SKM-1 (cell line): Measurements from ENCODE around the gene ITPK1.
"Not testable (repeated sequence)": the region's sequence is repeated elsewhere in the genome, so short reads cannot be mapped to it uniquely, and the experiment has no call there.

Experiments used
- DNase-seq: peaks from one replicate; lab custom pipeline; 2025; ENCODE audit not compliant: unreplicated experiment; lab: John Stamatoyannopoulos, UW

ITPK1 gene

DNA sequence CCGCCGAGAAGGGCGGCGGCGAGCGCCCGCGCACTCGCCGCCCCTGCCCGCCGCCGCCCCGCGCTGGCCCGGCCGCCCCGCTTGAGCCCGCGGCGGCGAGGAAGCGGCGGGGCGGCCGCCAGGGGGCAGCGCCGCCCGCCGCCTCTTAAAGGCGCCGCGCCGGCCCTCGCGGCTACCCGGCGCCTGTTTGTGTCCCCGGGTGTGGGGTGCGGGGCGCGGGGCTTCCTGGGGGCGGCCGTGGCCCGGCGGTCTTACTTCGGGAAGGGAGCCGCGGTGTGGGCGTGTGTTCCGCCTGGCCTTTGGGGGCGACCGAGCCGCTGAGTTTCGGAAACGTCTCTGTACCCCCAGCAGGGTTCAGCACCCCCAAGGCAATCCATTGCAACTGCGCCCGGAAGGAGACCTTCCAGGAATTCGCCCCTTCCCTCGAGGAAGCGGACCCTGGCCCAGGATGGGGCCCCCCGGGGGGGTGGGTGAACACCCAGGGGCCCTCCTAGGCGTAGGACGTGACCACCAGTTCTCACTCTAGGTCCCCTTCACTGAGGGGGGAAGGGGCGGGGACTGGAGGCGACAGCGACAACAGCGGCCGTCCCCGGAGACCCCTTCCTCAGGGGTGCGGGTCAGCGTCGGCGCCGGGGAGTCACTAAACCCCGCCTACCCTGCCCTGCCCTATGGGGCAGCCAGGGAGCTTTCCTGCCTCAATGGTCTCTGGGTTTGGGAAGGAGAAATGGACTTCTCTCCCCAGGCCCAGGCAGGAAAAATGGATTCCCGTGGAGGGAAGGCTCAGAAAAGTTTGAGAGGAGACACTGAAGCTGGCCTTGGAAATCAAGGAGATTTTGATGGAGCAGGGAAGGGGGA lies at the start of gene ITPK1:
Gene ITPK1 (minus strand): TSS at position 105 of the 855 bp plus-strand sequence. CDS start 762 bp downstream, outside the sequence.
- DNase-seq, result no peak

DNA sequence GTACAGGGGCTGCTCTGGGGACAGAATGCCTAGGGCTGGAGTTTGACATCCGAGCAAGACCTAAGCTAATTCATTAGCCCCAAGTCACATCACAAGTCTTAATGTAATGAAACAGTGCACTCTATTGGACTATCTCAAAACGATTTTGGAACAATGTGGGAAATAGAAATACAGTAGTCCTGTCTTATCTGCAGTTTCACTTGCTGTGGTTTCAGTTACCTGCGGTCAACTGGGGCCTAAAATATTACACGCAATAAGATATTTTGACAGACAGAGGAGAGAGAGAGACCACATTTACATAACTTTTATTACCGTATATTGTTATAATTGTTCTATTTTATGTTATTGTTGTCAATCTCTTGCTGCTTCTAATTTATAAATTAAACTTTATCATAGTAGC lies 47.8 kb upstream of the ITPK1 start:
- DNase-seq, result no peak

DNA sequence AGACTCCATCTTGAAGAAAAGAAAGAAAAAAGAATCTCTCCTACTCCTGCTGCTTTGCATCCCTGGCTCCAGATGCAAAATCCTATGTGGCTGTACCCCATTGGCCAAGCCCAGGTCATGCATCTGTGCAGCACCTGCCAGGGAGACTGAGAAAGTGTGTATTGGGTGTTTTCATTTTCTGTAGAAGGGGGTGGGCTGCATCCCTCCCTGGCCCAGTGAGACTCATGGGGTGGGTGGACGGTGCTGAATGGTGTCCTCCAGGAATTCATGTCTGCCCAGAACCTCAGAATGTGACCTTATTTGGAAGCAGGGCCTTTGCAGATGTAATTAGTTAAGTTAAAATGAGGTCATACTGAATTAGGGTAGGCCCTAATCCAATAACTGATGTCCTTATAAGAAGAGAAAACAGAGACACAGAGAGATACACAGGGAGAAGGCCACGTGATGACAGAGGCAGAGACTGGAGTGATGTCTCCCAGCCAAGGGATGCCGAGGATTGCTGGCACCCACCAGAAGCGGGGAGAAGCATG lies 45.8 kb upstream of the ITPK1 start:
- no peak for DNase-seq

DNA sequence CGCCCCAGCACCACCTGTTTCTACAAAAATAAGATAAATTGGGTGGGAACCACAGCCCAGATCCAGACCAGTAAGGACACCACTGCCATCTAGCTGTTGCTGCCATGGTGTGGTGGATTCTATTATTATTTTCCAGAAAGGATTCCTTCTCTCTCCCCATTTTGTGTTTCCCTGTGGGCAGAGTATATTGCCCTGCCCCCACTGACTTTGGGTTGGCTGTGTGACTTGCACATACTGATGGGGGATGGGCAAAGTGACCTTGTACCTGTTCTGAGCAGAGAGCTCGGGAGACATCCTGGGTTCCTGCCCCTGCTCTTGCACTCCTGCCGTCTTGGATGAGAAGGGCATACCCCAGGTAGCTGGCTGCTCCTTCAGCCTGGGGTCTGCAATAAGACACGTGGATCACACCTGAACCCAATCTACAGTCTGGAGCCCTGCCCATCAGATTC lies 44.7 kb upstream of the ITPK1 start:
- DNase-seq, result no peak

DNA sequence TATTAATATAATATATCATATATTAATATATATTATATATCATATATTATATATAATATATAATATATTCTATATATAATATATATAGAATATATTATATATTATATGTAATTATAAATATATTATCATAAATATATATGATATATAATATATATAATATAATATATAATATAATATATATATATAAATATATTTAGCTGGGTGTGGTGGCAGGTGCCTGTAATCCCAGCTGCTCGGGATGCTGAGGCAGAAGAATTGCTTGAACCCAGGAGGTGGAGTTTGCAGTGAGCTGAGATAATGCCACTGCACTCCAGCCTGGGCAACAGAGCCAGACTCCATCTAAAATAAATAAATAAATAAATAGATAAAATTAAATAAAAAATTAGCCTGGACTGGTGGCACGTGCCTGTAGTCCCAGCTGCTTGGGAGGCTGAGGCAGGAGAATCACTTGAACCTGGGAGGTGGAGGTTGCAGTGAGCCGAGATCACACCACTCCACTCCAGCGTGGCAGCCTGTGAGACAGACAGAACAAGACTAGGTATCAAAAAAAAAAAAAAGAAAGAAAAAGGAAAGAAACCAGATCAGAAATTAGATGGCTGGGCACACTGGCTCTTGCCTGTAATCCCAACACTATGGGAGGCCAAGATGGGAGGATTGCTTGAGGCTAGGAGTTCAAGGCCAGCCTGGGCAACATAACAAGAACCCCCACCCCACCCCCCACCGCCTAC lies 44.1 kb upstream of the ITPK1 start:
- DNase-seq, result not testable (repeated sequence)

DNA sequence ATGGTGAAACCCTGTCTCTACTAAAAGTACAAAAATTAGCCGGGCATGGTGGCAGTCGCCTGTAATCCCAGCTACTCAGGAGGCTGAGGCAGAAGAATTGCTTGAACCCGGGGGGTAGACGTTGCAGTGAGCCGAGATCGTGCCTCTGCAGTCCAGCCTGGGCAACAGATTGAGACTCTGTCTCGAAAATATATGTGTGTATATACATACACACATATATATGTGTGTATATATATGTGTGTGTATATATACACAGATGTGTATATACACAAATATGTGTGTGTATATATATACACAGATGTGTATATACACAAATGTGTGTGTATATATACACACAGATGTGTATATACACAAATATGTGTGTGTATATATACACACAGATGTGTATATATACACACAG lies 42.6 kb upstream of the ITPK1 start:
- DNase-seq, result not testable (repeated sequence)

DNA sequence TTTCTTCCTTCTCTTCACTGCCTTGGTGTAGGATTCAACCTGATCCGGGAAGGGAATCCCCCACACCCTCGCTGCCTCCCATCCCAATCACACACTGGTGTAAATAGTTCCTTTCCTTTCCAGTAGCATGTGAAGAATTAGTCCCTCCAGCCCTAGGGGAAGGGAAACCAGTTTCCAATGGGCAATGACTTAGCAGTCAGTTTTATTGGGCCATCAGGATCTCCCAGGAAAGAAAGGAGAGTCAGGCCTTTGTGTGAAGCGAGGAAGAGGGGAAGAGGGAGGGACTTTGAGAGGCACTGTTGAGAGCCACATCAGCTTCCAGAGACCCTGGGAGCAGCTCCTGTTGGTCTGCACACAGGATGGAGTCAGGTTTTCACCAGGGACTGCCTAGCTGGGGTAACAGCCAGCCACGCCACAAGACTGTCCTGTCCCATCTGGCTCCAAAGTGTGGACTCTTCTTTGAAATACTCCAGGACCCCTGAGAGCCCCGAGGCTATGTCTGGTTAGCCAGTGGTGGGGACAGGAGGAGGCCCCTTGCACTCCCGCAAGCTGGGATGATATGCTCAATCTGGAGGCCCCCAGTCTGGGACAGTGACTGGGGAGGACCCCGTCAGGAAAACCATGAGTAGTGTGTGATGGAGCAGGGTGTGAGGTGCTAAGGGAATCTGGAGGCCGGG lies 41.1 kb upstream of the ITPK1 start:
- DNase-seq, result no peak

DNA sequence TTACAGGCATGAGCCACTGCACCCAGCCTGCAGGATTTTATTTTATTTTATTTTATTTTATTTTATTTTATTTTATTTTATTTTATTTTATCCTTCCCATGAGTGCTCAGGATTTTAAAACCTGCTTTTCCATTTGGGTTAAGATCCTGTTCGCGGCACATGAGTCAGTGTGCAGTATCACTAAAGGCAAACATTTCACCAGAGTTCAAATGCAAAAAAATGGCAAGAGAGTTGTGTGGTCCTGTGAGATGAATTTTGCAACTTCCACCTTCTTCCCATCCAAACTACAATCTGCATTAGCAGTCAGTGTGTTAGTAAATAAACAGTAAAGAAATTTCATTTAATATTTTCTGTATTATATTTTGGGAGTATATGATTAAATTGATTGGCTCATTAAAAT lies 39.9 kb upstream of the ITPK1 start:
- no peak for DNase-seq

DNA sequence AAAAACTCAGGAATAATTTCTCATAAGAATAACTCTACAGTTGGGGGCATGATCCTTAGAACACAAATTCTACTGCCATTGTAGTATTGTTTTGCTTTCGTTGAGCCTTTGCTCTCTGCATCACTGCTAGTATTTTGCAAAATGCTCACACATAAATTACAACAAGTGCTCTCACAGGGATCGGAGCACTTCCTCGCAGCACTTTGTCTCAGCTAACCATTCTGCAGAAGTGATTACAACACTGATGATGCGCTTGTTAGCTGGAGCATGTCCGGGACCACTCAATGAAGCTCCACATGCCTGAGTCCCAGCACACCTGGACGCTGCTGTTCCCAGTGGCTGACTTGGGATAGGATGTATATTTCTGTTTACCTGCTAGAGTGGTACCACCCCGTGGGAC lies 37.4 kb upstream of the ITPK1 start:
- no peak for DNase-seq

DNA sequence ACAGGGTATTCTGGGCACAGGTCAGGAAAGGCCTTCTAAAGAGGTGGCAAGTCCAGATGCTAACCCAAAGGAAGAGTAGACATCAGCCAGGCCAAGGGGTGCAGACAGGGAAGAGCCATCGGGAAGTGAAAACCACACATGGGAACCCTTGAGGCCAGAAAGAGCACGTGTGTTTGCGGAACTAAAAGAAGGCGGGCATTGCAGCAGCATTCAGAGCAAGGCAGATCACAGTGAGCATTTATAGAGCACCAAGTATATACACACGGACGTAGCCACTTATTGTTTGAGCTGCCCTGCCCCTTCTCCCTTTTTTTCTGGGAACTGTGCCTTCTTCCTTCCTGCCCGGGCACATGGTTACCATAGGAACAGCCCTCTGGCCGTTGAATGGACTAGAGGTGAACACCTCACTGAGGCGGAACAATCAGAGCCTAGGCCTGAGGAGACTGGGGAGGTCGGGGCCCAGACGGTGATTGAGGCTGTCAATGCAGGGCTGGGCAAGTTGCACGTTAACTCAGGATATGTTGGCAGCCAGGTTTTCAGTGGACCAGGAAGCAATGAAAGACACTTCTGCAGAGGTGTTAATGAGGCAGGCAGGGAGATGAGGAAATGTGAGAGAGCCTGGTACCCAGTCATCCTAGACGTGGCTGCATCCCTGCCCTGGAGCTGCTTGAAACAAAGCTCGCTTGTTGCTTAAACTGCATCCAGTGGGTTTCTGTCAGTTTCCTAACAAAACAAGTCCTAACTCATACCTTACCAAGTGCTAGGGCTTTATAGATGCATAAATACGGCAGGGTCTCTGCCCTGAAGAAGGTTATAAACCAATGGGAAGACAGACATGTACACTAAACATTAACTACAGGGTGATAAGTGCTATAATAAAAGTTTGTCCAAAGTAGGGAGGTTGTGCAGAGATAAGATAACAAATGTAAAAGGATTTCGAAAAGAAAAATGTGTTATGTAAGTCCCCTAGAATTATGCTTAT lies 34.8 kb upstream of the ITPK1 start:
- DNase-seq, result no peak

DNA sequence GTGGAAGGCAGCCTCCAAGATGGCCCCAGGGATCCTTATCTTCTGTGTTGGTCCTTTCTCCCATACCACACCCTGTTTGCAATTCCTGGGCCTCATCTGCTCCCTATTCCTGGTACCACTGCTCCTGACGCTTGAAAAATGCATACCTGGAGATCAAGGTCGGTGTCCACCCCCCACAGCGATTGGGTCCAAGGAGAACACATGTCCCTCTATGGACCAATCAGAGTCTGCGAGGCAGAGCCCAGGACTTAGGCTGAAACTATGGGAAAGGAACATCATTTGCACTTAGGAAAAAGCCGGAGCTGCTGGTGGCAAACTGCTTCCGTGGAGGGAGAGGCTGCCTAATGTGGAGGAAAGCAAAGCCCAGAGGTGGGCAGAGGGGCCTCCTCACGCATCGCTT lies 33.3 kb upstream of the ITPK1 start:
- DNase-seq, result no peak

DNA sequence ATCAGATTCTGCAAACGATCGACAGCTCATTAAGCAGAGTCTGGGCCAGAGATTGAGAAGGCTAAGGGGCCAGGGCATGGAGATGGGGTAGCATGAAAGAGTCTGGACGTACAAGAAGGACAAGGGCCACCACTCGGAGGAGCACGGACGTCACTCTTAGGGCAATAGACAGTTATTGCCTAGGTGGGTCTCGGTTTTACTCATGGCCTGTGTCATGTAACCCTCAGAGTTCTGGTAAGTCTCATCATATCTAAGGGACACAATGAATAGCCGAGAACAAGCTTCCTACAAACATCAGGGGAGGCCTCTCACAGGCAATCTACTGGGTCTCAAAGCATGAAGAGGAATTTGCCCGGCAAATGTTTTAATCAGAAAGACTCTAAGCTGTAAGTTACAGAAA lies 30.4 kb upstream of the ITPK1 start:
- DNase-seq, result no peak

DNA sequence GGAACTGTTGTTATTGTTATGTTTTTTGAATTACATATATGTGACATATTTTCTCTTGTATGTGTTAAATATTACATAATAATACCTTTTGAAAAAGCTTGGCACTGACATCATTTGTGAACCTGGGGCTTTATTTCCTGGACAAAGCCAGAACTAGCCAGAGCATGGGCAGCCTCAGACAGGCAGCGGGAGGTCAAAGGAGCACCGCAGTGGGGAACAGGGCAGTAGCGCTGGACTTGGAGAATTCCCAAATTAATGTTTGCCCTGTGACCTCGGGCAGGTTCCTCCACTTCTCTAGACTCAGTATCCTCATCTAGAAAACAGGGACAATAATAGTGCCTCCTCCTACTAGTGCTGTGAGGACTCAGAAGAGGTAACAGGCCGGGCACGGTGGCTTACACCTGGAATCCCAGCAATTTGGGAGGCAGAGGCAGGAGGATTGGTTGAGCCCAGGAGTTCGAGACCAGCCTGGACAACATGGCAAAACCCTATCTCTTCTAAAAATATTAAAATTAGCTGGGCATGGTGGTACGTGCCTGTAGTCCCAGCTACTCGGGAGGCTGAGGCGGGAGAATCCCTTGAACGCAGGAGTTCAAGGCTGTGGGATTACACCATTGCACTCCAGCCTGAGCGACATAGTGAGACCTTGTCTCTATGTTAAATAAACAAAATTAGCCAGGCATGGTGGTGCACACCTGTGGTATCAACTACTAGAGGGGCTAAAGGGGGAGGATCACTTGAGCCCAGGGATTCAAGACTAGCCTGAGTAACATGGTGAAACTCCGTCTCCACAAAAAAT lies 27.3 kb upstream of the ITPK1 start:
- DNase-seq, result no peak

DNA sequence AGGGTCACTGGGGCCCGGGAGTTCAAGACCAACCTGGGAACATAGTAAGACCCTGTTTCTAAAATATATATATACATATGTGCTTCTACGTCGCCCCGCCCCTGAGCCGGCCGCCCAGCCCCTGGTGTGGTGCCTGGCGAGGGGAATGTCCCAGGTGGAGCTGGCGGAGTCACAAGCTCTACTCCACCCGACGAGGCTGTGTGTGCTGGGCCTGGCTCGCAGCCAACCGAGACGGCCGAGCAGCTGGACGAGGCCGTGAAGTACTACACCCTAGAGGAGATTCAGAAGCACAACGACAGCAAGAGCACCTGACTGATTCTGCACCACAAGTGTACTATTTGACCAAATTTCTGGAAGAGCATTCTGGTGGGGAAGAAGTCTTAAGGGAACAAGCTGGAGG lies 22.1 kb upstream of the ITPK1 start:
- DNase-seq, result no peak

DNA sequence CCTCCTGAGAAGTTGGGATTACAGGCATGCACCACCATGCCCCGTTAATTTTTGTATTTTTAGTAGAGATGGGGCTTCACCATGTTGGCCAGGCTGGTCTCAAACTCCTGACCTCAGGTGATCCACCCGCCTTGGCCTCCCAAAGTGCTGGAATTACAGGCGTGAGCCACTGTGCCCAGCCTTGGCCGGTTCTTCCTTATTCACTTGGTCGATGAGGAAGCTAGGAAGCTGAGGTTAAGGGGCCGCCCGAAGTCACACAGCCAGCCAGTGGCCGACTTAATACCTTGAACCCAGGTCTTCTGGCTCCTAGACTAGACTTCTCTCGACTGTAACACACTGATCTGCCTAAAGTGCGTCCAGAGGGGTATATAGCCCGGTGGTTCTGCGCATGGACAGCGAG lies 20.8 kb upstream of the ITPK1 start:
- DNase-seq, result not testable (repeated sequence)

DNA sequence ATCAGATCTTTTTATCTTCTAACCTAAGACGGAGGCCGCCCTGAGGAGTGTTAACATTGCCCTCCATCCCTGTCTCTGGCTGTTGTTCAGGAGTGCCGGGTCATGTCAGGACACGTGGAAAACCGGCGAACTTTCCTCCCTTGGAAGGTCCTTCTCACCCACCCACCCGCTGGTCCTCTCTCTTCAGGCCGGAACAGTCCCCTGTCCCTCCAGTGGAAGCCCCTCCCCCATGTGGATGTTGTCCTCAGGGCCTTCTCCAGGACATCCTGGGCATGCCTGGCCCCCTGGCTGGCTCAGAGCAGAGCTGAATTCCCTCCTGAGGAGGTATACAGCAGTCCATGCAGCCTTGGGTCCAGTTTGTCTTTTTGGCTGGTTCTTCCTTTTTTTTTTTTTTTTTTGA lies 20.3 kb upstream of the ITPK1 start:
- no peak for DNase-seq

DNA sequence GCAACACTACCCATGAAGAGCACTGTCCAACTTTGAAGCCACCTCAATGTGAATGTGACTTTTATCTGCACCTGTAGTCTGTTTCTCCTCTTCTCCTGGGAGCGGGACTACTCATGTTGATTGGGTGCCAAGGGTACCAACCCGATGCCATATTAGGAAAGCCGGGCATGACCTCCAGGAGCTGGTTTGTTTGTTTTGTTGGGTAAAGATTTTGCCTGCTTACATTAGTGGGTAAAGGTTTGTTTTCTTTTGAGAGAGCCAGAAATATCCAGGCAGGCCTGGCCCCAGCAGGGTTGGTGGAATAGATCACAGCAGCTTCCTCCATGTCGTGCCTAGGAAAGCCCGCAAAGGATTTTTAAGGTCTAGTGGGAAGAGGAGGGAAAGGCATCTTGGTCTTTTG lies 19.7 kb upstream of the ITPK1 start:
- no peak for DNase-seq

DNA sequence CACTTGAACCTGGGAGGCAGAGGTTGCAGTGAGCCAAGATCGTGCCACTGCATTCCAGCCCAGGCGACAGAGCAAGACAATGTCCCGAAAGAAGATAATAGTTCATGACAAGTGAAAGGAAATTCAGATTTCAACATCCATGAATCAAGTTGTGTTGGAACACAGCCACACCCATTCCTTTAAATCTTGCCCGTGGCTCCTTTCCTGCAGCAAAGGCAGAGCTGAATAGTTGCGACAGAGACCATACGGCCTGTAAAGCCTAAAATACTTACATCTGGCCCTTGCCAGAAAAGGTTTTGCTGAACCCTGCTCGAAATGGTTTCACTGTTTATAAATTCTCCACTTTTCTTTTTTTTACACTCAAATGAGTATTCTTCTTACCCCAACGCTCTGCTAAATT lies 17.7 kb upstream of the ITPK1 start:
- DNase-seq, result peak; percentile 12

DNA sequence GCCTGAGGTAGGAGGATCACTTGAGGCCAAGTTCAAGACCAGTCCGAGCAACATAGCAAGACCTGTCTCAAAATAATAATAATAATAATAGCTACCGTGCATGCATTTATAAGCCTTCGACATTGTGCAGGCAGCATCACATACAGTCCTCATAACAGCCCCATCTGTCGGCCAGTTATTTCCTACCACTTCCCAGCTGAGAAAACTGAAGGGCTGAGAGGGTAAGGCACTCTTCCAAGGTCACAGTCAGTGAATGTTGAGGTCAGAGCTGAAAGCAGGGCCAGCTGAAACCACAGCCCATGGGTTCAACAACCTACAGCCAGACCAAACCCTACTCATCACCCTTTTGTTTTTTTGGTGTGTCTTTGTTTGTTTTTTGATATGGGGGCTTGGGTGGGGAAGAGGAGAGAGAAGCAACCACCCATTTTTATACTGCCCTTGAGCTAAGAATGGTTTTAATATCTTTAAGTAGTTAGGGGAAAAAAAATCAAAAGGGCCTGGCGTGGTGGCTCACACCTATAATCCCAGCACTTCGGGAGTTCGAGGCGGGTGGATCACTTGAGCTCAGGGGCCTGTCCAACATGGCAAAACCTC lies 16.8 kb upstream of the ITPK1 start:
- peak; percentile 9 for DNase-seq
